Measurements from ENCODE around the gene COMTD1. TPM values are rescaled to one million over a fixed set of nuclear protein-coding genes. Genes with fewer than 3 reads are reported as not detected.

The COMTD1 gene
- total and polyA plus RNA-seq, 2 of the 13 experiments (the other 11 are each of a cell fraction or from before 2014, with no cell fraction given), result 11.8 to 18.4 TPM

DNA sequence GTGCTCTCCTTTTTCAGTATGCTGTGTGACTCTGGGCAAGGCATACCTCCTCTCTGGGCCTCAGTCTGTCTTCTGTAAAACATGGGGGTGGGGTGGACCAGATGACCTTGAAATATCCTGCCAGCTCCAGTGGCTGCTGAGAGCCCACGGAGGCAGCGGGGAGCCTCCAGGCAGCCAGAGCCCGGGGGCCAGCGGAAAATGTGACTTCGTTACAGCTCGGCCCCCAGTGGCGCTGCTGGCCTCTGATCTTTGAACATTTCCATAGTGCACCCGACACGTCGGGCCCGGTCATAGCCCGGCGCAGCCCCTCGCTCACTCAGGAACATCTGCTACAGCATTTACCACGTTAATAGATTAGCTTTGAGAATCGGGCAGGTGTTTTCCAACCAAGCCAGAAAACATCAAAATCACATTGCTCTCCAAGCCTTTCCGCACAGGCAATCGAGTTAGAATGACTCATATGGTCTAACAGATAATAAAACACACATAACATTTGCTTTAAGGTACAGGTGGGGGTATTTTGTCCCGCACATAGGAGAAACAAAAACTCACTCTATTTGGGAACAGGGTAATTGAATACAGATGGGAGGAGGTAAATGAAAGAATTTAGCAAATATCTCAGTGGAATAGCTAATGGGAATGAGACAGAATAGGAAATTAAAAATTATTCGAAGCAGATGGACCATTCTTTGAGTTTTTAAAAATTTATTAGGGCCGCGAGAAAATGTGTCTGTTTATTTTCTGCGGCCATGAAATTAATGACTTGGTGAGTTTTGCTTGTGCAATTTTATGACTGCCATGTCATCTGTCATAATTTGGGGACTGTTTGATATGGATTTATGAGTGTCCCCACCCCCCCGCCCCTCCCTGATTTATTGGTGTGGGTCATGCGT, 26.3 kb upstream of the COMTD1 start:
- no peaks in the 10 kb centered on the region for H4K20me1 ChIP-seq (ENCODE audit: insufficient read depth, low read length)
- H3K9ac ChIP-seq (ENCODE audit: insufficient read depth, low read depth, low read length), result no peak overlapping the region
- H3K4me2 ChIP-seq (ENCODE audit: low read depth, low read length), result peak overlapping the region; percentile 80
- no TSS peak for BruUV-seq (replicated peaks)
- no peak overlapping the region for H2AFZ ChIP-seq (ENCODE audit: low read length)
- peak overlapping the region; percentile 0 to 55 (median 35); a peak in 3 of 6 replicates for H3K4me3 ChIP-seq (replicated peaks in 1 of 3; ENCODE audit: insufficient read depth in 1 of 3, low read depth in 2 of 3, low read length in 3 of 3)
- DNase-seq (ENCODE audit: low spot score) (peak; percentile 24), ATAC-seq (peak; percentile 87), FAIRE-seq (no peak)
- H3K79me2 ChIP-seq (ENCODE audit: insufficient read depth, low read length), result no peaks in the 10 kb centered on the region
- intact Hi-C loops (cut with micrococcal nuclease; ENCODE audit: unreplicated experiment) (no loop called here), in situ Hi-C loops (cut with HindIII; ENCODE audit: extremely low pct_ligation_motif_present, low pct_unique_long_range_greater_than_20kb) (no loop called here)
- peaks cover 19% of the 10 kb centered on the region for H3K4me1 ChIP-seq (ENCODE audit: insufficient read depth, low read length)
- 19% methylated on average over 16 of the region's 25 CpGs for WGBS (ENCODE audit: low lambda C conversion rate)
- no peaks in the 10 kb centered on the region for H3K36me3 ChIP-seq (replicated peaks in 1 of 2; ENCODE audit: control insufficient read depth in 1 of 2, insufficient read depth in 2 of 2, low read length in 2 of 2)
- no peak overlapping the region for H3K27ac ChIP-seq (ENCODE audit: extremely low read length, insufficient read depth, low read length)
- ChIA-PET POLR2A (interaction anchor here (1.4 kb wide), 1 partner anchor 33 kb away, joined by 4 read pairs; no protein-coding TSS in a partner anchor), CTCF (ENCODE audit: low intra/inter-chr PET ratio, low total read pairs) (no interaction called here)
- H3K9me3 ChIP-seq (ENCODE audit: low read length), result no peaks in the 10 kb centered on the region
- peaks cover 0 to 5% of the 10 kb centered on the region in 2 experiments; a peak in 2 of 5 replicates for H3K27me3 ChIP-seq (ENCODE audit: control insufficient read depth in 1 of 2, insufficient read depth in 2 of 2, low read length in 2 of 2)
- TF ChIP-seq HNF4A (CRISPR knock-in tag; IDR thresholded peaks at IDR 0.05) (peak; percentile 83), ZFX (CRISPR knock-in tag; IDR thresholded peaks at IDR 0.05; ENCODE audit: low read depth) (0 out of 2 replicates have a peak, but pooled peaks have one; percentile 21), ZNF501 (CRISPR knock-in tag; IDR thresholded peaks at IDR 0.05) (peak; percentile 45; the same call in 1 of the 2 replicates), TCF7 (IDR thresholded peaks at IDR 0.05; ENCODE audit: low read depth) (no peak), ZFY (CRISPR knock-in tag; IDR thresholded peaks at IDR 0.05) (peak; percentile 24; the same call in 1 of the 2 replicates), STAG1 (CRISPR knock-in tag; IDR thresholded peaks at IDR 0.05) (peak; percentile 37), PHF21A (CRISPR knock-in tag; IDR thresholded peaks at IDR 0.05) (peak; percentile 62), RARA (CRISPR knock-in tag; IDR thresholded peaks at IDR 0.05) (0 out of 2 replicates have a peak, but pooled peaks have one; percentile 23), HNRNPLL (IDR thresholded peaks at IDR 0.05; ENCODE audit: low read depth, low read length, poor library complexity, severe bottlenecking) (peak; percentile 44), ZNF292 (CRISPR knock-in tag; IDR thresholded peaks at IDR 0.05; ENCODE audit: borderline replicate concordance, low read depth) (0 out of 2 replicates have a peak, but pooled peaks have one; percentile 48)
- TF ChIP-seq, protein P1, sequence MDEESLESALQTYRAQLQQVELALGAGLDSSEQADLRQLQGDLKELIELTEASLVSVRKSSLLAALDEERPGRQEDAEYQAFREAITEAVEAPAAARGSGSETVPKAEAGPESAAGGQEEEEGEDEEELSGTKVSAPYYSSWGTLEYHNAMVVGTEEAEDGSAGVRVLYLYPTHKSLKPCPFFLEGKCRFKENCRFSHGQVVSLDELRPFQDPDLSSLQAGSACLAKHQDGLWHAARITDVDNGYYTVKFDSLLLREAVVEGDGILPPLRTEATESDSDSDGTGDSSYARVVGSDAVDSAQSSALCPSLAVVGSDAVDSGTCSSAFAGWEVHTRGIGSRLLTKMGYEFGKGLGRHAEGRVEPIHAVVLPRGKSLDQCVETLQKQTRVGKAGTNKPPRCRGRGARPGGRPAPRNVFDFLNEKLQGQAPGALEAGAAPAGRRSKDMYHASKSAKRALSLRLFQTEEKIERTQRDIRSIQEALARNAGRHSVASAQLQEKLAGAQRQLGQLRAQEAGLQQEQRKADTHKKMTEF (CRISPR knock-in tag; IDR thresholded peaks at IDR 0.05), result 0 out of 2 replicates have a peak, but pooled peaks have one; percentile 26
- TF ChIP-seq, protein P2, sequence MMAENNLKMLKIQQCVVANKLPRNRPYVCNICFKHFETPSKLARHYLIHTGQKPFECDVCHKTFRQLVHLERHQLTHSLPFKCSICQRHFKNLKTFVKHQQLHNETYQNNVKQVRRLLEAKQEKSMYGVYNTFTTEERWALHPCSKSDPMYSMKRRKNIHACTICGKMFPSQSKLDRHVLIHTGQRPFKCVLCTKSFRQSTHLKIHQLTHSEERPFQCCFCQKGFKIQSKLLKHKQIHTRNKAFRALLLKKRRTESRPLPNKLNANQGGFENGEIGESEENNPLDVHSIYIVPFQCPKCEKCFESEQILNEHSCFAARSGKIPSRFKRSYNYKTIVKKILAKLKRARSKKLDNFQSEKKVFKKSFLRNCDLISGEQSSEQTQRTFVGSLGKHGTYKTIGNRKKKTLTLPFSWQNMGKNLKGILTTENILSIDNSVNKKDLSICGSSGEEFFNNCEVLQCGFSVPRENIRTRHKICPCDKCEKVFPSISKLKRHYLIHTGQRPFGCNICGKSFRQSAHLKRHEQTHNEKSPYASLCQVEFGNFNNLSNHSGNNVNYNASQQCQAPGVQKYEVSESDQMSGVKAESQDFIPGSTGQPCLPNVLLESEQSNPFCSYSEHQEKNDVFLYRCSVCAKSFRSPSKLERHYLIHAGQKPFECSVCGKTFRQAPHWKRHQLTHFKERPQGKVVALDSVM (CRISPR knock-in tag; IDR thresholded peaks at IDR 0.05), result peak; percentile 57
- TF ChIP-seq, protein P3, sequence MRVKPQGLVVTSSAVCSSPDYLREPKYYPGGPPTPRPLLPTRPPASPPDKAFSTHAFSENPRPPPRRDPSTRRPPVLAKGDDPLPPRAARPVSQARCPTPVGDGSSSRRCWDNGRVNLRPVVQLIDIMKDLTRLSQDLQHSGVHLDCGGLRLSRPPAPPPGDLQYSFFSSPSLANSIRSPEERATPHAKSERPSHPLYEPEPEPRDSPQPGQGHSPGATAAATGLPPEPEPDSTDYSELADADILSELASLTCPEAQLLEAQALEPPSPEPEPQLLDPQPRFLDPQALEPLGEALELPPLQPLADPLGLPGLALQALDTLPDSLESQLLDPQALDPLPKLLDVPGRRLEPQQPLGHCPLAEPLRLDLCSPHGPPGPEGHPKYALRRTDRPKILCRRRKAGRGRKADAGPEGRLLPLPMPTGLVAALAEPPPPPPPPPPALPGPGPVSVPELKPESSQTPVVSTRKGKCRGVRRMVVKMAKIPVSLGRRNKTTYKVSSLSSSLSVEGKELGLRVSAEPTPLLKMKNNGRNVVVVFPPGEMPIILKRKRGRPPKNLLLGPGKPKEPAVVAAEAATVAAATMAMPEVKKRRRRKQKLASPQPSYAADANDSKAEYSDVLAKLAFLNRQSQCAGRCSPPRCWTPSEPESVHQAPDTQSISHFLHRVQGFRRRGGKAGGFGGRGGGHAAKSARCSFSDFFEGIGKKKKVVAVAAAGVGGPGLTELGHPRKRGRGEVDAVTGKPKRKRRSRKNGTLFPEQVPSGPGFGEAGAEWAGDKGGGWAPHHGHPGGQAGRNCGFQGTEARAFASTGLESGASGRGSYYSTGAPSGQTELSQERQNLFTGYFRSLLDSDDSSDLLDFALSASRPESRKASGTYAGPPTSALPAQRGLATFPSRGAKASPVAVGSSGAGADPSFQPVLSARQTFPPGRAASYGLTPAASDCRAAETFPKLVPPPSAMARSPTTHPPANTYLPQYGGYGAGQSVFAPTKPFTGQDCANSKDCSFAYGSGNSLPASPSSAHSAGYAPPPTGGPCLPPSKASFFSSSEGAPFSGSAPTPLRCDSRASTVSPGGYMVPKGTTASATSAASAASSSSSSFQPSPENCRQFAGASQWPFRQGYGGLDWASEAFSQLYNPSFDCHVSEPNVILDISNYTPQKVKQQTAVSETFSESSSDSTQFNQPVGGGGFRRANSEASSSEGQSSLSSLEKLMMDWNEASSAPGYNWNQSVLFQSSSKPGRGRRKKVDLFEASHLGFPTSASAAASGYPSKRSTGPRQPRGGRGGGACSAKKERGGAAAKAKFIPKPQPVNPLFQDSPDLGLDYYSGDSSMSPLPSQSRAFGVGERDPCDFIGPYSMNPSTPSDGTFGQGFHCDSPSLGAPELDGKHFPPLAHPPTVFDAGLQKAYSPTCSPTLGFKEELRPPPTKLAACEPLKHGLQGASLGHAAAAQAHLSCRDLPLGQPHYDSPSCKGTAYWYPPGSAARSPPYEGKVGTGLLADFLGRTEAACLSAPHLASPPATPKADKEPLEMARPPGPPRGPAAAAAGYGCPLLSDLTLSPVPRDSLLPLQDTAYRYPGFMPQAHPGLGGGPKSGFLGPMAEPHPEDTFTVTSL (CRISPR knock-in tag; IDR thresholded peaks at IDR 0.05; ENCODE audit: borderline replicate concordance), result peak; percentile 48; the same call in 1 of the 2 replicates
